Stimulated activated CD4-positive, alpha-beta T cell treated with anti-CD3 and anti-CD28 coated beads, Interleukin-4, amount 100 ng/mL, for 24 hours (primary cell): ENCODE measurements around the gene ALKBH1.
"Not testable (repeated sequence)": the region's sequence is repeated elsewhere in the genome, so short reads cannot be mapped to it uniquely, and the experiment has no call there.

Experiments used
- DNase-seq: peaks from one replicate; pipeline ENCODE4 v3.0.0-alpha.2; 2020

ALKBH1 gene

GRCh38 chr14:77707724-77708408 lies at the start of gene ALKBH1, which contains the start of gene SLIRP:
ALKBH1 (minus strand) TSS chr14:77708023; CDS start chr14:77708004, 19 bp downstream.
SLIRP (plus strand) TSS chr14:77708103; CDS start chr14:77708112, 9 bp downstream.
- peak; percentile 90 for DNase-seq

- DNase-seq = no peak
Measured at GRCh38 chr14:77752799-77753516, 45.1 kb upstream of the ALKBH1 start.

GRCh38 chr14:77752266-77752665 lies 44.4 kb upstream of the ALKBH1 start:
- no peak for DNase-seq

- not testable (repeated sequence) for DNase-seq
Measured at GRCh38 chr14:77747425-77747824, 39.6 kb upstream of the ALKBH1 start.

DNA sequence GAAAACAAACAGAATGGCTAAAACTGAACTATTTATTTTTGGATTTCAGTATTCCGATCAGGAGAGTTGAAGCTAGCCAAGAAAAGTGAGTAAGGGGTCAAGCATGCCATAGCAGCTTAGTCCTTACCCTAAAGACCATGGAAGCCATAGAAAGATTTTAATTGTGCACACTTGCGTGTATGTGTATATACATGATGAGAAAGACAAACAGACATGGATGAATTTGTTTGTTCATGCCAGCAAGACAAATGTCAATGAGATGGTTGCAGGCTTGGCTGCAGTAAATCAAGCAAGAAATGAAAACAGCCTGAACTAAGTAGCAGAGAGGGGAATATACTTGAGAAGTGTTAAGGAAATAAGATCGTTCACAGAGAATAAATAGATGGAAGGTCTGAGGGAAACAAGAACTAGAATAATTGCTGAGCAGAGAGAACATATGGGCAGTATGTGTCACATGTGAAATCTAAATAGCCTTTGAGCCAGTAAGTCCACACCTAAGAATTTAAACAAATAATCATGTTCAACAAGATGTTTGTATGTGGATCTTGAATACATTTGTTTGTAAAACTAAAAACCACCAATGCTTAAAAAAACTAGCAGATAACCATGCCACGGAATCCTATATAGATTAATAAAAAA lies 38.4 kb upstream of the ALKBH1 start:
- DNase-seq = no peak

GRCh38 chr14:77741438-77741837 lies 33.6 kb upstream of the ALKBH1 start:
- DNase-seq = no peak

DNA sequence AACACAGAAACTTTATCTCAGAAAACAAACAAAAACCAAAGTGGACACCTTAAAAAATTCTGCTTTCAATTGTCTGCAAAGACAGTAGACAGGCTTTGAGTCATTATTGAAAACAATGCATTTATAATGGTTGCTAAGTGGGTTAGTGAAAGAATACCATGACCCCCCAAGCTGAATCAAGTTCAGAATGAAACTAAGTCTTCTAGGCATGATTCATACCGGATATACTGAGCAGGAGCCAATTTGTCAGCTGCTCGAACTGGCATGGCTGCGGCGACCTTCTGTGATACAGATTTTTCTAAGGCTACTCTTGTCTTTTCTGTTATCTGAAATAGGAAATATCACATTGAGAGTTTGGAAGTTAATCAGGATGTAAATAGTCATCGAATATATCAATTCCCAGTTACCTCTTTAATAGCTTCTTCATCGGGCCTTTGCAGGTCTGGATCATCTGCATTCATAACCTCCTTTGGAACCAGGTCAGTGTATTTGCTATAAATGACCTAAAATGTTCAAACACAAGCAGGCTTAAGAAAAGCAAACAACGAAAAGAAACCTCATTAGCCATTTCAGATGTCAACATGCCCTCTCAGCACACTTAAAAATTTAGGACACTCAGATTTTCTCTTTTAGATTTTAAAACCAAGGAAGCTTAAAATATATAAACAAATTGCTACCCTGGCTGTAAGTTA lies 30.9 kb upstream of the ALKBH1 start:
- peak; percentile 19 for DNase-seq

DNA sequence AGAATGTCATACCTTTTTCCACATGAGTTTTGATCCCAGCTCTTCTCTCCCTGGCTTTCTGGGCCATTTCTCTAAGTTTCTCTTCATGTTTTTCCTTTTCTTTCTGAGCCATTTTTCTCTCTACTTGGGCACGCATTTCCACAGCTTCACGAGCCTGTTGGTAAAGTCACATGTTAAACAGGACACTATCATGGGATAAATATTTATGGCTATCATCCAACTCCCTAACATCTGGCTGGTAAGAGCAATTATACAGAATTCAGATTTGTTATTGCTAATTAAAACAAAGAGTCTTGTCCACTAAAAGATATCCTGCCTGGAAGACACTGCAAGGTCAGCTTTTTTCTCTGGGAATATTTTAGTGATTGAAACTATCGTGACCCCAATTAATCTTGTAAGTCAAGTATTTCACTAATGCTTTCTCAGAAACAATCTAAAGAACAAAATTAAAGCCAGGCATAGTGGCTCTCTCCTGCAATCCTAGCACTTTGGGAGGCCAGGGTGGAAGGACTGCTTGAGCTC lies 23.2 kb upstream of the ALKBH1 start:
- no peak for DNase-seq

- no peak for DNase-seq
Measured at GRCh38 chr14:77722301-77722700, 14.5 kb upstream of the ALKBH1 start.

GRCh38 chr14:77721437-77721836 lies 13.6 kb upstream of the ALKBH1 start:
- DNase-seq = no peak

GRCh38 chr14:77717608-77718305 lies 9.9 kb upstream of the ALKBH1 start:
- no peak for DNase-seq

GRCh38 chr14:77714926-77715325 lies 7.1 kb upstream of the ALKBH1 start:
- DNase-seq = peak; percentile 18

DNA sequence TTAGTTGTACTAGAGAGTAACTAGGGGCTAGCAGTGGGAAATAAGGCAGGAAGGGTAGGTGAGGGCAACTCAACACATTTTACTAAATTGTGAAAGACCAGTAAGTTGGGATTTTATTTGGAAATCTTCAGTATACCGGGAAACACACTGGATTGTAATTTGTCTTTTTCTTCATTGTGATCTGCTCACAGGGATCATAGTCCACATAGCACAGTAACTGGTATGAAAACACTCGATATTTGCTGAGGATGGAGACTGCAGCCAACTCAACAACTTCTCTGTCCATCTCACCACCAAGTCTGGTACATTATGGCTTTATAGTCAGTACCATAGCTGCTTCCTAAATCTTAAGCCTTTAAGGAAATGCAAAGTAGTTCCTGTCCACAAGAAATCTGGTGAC lies 2.5 kb upstream of the ALKBH1 start:
- no peak for DNase-seq

- DNase-seq = no peak
Measured at GRCh38 chr14:77709412-77709811, 1.6 kb upstream of the ALKBH1 start.

DNA sequence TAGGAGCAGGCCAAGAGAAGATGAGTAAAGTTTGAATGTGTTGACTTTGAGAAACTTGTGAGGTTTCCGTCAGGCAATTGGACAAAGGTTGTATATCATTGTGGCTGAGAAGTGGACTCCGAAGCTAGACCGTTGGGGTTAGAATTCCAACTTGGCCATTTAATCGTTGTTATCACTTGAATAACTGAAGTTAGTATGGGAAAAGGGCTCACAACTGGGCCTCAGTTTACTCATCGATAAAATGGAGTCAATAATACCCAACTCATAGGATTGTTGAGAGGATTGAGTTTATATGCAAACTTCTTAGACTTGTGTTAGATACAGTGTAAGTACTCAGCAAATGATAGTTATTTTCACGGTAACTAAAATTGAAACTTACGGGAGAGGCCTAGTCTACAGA lies 926 bp upstream of the ALKBH1 start:
- no peak for DNase-seq

DNA sequence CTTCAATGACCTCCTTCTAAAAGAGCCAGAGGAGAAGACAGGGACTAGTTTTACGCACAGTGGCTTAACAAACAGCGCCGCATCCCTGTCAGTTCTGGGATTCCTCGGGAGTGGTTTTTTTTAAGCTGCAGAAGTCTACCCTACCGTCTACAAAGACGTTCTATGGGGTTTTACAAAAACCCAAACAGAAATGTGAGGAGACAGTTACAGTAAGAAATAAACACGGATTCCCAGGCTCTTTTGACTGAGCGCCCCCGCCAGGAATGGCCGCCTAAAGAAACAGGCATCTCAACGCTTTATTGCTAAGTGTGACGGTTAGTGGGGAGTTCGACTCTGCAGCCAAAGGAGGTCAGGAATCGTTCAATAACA lies 484 bp downstream of the ALKBH1 start:
- DNase-seq = no peak

GRCh38 chr14:77691259-77691658 lies 16.6 kb downstream of the ALKBH1 start:
- DNase-seq = no peak

DNA sequence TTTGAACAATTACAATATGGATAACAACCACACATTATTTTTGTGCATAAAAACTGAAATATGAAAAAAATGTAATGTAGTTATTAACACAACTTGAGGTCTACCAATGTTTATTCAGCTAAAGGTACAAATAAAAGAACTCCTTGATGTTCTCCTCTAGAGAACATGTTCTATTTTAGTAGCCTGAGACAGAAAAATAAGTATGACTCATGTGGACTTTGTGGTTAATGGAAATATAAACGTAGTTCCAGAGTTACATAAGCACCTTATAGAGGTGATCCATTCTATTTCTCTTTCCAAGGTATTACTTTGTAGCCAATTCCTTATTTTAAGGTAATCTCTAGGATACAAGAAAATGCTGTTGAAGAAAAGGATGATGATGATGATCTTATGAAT lies 25.7 kb downstream of the ALKBH1 start:
- DNase-seq = no peak

DNA sequence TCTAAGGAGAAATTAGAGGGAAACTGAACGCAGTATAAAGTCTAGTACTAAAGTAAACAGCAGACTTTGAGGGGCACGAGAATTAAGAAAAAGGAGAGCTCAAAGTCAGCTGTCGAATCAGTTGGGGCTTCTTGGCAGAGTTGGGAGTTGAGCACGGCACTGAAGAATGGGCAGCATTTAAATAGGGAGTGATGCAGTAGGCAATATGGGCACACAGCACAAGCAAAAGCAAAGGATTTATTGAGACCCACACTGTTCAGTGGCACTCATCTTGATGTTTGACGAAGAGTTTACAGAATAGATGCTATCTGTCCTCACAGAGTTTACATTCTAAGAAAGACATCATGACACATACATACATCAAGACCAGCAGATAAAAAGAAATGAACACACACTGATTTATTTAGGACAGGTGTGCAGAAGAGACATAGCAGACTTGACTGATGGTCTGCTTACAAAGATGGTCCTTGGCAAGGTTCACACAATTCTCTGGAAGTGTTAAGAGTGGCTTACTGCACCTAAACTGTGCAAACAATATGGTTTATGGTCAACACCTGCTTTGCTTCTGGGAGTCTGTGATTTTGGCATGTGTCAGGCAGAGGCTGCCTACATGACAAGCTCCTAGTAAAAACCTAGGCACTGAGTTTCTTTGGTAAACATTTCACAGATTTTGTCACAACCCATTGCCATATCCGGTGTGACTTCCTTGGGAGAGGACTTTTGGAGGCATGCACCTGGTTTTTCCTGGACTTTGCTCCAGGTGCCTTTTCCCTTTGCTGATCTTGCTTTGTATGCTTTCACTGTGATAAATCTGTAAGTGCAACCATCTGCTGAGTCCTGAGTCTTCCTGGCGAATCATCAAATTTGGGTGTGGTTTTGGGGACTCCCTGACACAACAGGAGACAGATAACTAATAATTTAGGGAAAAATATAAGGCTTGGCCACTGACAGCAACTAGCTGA lies 26.3 kb downstream of the ALKBH1 start:
- DNase-seq = no peak

GRCh38 chr14:77674931-77675330 lies 32.9 kb downstream of the ALKBH1 start:
- no peak for DNase-seq

DNA sequence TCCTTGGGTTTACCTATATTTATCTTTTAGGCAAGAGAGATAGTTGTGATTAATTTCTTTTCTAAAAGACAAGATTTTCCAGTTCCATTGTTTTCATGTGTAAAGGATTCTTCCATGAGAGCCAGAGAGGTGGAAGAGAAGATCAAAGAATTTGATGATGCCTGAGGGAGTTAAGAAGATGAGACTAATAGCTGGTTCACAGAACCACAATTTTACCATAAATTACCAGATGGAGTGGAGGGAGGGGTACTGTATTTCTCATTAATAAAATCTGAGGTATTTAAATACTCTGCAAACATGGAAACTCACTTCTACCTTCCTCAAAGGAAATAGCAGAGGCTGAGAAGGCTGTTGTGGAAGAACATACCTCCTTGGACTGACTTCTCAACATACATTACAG lies 34.6 kb downstream of the ALKBH1 start:
- DNase-seq = no peak
